Rectal smooth muscle tissue (tissue), 1 donor: ENCODE data around the gene NFKB2.

Source experiments
- H3K27ac ChIP-seq: one replicate; pipeline ENCODE4 v1.7.0; 2013; ENCODE audit warnings: low read depth, low read length, inconsistent platforms
- H3K27me3 ChIP-seq: one replicate; pipeline ENCODE4 v1.7.0; 2013; ENCODE audit warnings: low read length; ENCODE audit not compliant: control insufficient read depth, insufficient read depth
- H3K36me3 ChIP-seq: one replicate; pipeline ENCODE4 v1.7.0; 2013; ENCODE audit warnings: low read length; ENCODE audit not compliant: control insufficient read depth, insufficient read depth
- H3K4me1 ChIP-seq: one replicate; pipeline ENCODE4 v1.7.0; 2013; ENCODE audit warnings: low read length; ENCODE audit not compliant: control insufficient read depth, insufficient read depth
- H3K4me3 ChIP-seq: one replicate; pipeline ENCODE4 v1.7.0; 2013; ENCODE audit warnings: low read length
- H3K9ac ChIP-seq: one replicate; pipeline ENCODE4 v1.7.0; 2013; ENCODE audit warnings: low read length

NFKB2 gene

GRCh38 chr10:102397222-102398171 is 2.0 kb downstream of the NFKB2 start:
- Histone ChIP-seq H3K4me3 (peak overlapping the region; percentile 90), H3K4me1 (peaks cover 41% of the 10 kb centered on the region), H3K36me3 (peaks cover 16% of the 10 kb centered on the region), H3K27me3 (no peaks in the 10 kb centered on the region), H3K27ac (peak overlapping the region; percentile 97), H3K9ac (no peak overlapping the region)

GRCh38 chr10:102398172-102399020 is 2.9 kb downstream of the NFKB2 start:
- peak overlapping the region; percentile 97 for H3K27ac ChIP-seq
- H3K36me3 ChIP-seq, result peaks cover 16% of the 10 kb centered on the region
- H3K9ac ChIP-seq, result no peak overlapping the region
- no peak overlapping the region for H3K4me3 ChIP-seq
- no peaks in the 10 kb centered on the region for H3K27me3 ChIP-seq
- H3K4me1 ChIP-seq, result peaks cover 46% of the 10 kb centered on the region

- Histone ChIP-seq H3K27ac (peak overlapping the region; percentile 97), H3K9ac (no peak overlapping the region), H3K4me1 (peaks cover 52% of the 10 kb centered on the region)
Measured at GRCh38 chr10:102399217-102400021, 3.9 kb downstream of the NFKB2 start.

GRCh38 chr10:102400076-102400475 is 4.6 kb downstream of the NFKB2 start:
- peaks cover 16% of the 10 kb centered on the region for H3K36me3 ChIP-seq
- no peaks in the 10 kb centered on the region for H3K27me3 ChIP-seq
- H3K27ac ChIP-seq, result peak overlapping the region; percentile 97
- no peak overlapping the region for H3K4me3 ChIP-seq
- H3K9ac ChIP-seq, result no peak overlapping the region
- H3K4me1 ChIP-seq, result peaks cover 57% of the 10 kb centered on the region

More at GRCh38 chr10:102399217-102400021, 3.9 kb downstream of the NFKB2 start:
- Histone ChIP-seq H3K27me3 (no peaks in the 10 kb centered on the region), H3K36me3 (peaks cover 16% of the 10 kb centered on the region), H3K4me3 (peak overlapping the region; percentile 42)

- Histone ChIP-seq H3K4me3 (no peak overlapping the region), H3K4me1 (peaks cover 64% of the 10 kb centered on the region), H3K27me3 (no peaks in the 10 kb centered on the region), H3K36me3 (peaks cover 16% of the 10 kb centered on the region), H3K27ac (peak overlapping the region; percentile 97), H3K9ac (no peak overlapping the region)
Measured at GRCh38 chr10:102400598-102401341, 5.3 kb downstream of the NFKB2 start.

GRCh38 chr10:102401342-102401654 is 5.8 kb downstream of the NFKB2 start:
- H3K36me3 ChIP-seq, result peaks cover 16% of the 10 kb centered on the region
- peak overlapping the region; percentile 97 for H3K27ac ChIP-seq
- peaks cover 68% of the 10 kb centered on the region for H3K4me1 ChIP-seq
- H3K4me3 ChIP-seq, result no peak overlapping the region
- H3K27me3 ChIP-seq, result no peaks in the 10 kb centered on the region
- no peak overlapping the region for H3K9ac ChIP-seq

GRCh38 chr10:102401735-102402511 is 6.4 kb downstream of the NFKB2 start:
- Histone ChIP-seq H3K27ac (peak overlapping the region; percentile 97), H3K4me1 (peaks cover 62% of the 10 kb centered on the region), H3K9ac (peak overlapping the region; percentile 17), H3K27me3 (no peaks in the 10 kb centered on the region), H3K36me3 (peaks cover 14% of the 10 kb centered on the region), H3K4me3 (no peak overlapping the region)

GRCh38 chr10:102402512-102402896 is 7.0 kb downstream of the NFKB2 start:
- peaks cover 59% of the 10 kb centered on the region for H3K4me1 ChIP-seq
- no peak overlapping the region for H3K9ac ChIP-seq
- H3K27ac ChIP-seq, result peak overlapping the region; percentile 97
- H3K4me3 ChIP-seq, result no peak overlapping the region
- H3K27me3 ChIP-seq, result no peaks in the 10 kb centered on the region
- peaks cover 13% of the 10 kb centered on the region for H3K36me3 ChIP-seq

GRCh38 chr10:102403115-102403514 is 7.6 kb downstream of the NFKB2 start:
- peaks cover 56% of the 10 kb centered on the region for H3K4me1 ChIP-seq
- H3K4me3 ChIP-seq, result no peak overlapping the region
- H3K9ac ChIP-seq, result no peak overlapping the region
- H3K27ac ChIP-seq, result peak overlapping the region; percentile 97
- peaks cover 13% of the 10 kb centered on the region for H3K36me3 ChIP-seq
- H3K27me3 ChIP-seq, result no peaks in the 10 kb centered on the region

- peaks cover 13% of the 10 kb centered on the region for H3K36me3 ChIP-seq
Measured at GRCh38 chr10:102404361-102405107, 9.0 kb downstream of the NFKB2 start.

More at GRCh38 chr10:102404361-102405107, 9.0 kb downstream of the NFKB2 start:
- Histone ChIP-seq H3K9ac (peak overlapping the region; percentile 2), H3K4me3 (no peak overlapping the region), H3K27me3 (peaks cover 6% of the 10 kb centered on the region), H3K4me1 (peaks cover 53% of the 10 kb centered on the region), H3K27ac (peak overlapping the region; percentile 96)
